Amniotic stem cell (primary cell): ENCODE data around the gene POLR3H.
A peak's percentile ranks its signal among the peaks of the same experiment; 100 is the strongest.

ENCODE experiments used
- DNase-seq: peaks from one replicate; lab custom pipeline; 2025; lab: John Stamatoyannopoulos, UW

Gene POLR3H

DNA sequence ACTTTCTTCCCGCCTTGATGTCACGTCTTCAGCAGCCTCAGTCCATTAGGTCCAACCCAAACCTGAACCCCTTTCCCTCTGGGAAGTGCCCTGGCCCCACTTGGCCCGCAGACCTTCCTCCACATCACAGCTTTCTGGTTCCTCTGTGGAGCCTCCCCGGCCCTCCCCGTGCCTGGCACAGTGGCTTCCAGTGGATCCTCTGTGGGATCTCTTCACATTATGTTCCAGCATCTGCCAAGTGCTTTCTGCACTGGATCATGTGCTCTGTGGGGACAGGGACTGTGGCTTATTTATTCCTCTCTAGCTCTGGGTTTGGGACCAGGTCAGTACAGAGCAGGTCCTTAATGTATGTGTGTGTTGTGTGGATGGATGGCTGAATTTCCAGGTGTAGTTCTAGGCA lies 30.9 kb downstream of the POLR3H start:
- no peak for DNase-seq

DNA sequence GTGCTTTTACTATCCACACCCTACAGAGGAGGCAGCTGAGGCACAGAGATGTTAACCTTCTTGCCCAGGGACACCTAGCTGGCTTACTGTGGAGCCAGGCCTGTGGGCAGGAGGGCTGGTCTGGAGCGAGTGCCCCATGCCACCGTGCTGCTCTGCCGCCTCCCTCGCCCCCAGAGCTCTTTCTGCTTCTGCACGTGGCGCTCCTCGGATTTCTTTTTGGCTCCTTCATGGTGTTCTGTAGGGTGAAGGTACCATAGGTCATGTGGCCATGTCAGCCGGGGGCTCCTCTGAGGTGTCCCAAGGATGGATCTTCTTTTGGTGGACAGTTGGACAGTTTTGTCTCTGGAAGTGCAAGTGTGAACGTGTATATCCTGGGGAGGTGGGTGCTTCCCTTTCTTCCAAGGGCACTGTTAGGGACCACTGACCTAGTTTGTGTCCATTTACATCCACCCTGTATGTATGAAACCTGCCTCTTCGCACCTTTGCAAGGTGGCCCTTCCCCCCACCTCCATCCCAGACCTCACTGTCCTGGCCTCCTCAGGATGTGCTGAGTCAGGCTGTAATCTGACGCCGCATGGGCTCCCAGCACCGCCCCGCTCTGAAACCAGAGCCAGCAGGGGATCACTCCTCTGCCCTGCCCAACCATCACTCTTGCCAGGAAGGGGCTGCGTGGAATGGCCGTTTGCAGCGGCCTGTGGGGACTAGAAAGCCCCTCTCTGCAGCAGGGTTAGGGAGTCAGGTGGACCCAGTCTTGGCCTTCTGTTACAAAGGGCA lies 31.7 kb downstream of the POLR3H start:
- DNase-seq = peak; percentile 66

DNA sequence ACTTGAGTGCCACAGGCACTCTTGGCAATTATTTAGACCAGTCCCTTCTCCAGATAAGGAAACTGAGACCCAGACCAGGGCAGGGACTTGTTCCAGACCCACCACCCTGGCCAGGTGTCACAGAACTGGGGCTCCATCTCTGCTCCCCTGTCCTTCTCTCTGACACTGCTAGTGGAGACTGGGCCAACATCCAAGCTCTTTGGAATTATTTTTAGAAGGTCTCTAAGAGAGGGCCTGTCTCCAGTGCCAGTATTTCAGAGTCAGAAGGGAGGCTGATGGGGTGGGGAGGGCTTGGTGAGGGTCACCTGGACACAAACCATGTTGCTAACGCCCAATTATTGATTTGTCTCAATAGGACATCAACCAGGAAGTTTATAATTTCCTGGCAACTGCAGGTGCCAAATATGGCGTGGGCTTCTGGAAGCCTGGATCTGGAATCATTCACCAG lies 32.7 kb downstream of the POLR3H start:
- no peak for DNase-seq

DNA sequence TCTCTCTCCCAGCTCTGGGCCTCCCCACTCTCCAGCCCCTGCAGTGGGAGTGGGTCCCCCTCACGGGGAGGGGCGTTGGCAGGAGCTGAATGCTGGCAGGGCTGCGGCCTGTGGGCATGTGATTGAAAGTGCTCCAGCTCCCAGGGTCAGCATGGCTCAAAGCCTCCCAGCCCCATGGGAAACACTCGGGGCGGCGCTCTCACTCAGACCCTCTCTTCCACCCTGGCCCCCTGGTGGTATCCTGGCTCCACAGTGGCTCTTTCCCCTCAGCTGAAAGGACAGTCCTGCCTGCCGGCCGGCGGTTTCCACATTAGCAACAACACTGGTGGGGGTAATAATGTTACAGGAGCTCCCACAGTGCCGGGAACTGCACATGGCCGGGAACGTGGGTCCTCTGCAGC lies 35.5 kb downstream of the POLR3H start:
- DNase-seq = no peak

DNA sequence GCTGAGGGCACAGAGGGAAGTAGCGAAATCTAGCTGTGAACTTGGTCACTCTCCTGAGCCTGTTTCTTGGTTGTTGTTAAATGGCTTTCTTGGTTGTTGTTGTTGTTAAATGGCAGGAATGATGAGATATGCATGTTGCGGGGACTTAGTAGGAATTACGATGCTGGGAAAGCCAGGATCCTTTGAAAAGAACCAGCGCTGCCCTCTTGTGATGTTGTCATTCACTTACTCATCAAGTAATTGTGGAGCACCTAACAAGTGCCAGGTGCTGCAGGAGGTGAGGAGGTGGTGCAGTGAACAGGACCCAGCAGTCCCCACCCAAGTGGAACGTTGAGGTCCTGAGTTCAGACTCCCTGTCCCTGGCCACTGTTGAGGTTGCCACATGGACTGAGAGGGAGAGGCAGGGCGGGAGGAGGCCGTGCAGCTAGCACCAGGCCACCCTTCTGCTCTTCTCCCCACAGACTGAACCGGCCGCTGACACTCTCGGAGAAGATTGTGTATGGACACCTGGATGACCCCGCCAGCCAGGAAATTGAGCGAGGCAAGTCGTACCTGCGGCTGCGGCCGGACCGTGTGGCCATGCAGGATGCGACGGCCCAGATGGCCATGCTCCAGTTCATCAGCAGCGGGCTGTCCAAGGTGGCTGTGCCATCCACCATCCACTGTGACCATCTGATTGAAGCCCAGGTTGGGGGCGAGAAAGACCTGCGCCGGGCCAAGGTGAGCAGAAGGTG lies 36.8 kb downstream of the POLR3H start:
- DNase-seq = no peak

DNA sequence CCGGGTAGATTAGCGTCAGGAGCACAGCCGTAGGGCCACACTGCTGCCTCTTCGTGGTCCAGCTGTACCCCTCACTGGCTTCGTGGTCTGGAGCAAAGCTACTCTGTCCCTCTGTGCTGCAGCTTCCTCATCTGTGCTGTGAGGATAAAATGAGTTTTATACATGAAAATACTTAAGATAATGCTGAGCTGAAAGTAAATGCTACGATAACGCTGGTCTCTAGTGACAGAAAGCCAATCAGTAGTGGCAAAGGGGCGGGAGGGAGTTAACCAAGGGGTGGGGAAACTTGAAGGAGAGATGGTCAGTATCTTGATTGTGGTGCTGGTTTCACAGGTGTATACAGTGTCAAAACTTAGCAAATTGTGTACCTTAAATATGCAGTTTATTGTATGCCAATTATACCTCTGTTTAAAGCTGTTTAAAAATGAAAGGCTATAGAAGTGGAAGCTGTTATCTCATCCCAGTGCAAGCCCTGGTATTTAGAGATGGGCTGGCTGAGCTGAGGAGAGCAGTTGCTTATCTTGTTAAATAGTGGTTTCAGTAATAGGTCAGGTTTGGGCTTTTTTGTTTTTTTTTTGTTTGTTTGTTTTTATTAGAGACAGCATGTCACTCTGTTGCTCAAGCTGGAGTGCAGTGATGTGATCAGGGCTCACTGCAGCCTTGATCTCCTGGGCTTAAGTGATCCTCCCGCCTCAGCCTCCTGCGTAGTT lies 38.6 kb downstream of the POLR3H start:
- no peak for DNase-seq

DNA sequence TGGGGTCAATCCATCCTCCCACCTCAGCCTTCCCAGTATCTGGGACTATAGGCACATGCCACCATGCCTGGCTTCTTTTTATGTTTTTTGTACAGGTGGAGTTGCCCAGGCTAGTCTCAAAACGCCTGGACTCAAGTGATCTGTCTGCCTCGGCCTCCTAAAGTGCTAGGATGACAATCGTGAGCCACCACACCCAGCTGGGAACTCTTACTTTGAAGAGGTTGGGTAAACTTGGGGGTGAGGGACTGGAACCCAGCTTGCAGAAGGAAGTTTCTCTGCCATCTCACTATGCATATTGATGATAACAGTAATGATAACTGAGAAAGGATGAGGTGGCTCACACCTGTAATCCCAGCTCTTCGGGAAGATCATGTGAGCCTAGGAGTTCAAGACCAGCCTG lies 39.5 kb downstream of the POLR3H start:
- DNase-seq = no peak

DNA sequence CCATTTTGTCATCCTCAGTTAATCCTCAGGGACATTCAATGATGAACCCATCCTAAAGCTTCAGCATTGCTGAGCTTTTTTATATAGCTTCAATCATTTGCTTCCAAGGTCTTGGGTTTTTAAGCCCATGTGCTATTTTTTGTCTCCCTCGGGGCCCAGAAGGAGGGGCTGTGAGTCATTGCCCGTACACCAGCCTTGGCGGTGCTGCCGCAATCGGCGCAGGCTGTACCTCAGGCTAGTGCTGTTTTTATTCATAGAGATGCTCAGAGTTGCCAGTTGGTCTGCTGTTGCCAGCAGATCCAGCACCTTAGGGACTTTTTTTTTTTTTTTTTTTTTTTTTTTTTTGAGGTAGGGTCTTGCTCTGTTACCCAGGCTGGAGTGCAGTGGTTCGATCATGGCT lies 39.9 kb downstream of the POLR3H start:
- no peak for DNase-seq

DNA sequence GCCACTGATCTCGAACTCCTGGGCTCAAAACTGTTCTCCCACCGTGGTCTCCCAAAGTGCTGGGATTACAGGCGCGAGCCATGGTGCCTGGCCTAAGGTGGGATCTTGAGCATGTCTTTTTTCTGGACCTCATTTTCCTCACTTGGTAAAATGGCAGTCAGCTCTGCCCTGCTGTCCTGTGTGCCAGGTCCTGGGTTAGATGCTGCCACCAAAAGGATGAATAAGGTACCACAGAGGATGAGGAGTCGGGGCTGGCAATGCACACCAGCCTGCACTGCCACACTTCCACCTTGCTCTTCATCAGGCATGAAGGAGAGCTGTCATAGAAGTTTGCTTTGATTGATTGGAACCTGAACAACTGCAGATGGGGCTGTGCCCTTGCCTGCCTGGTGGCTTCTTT lies 43.1 kb downstream of the POLR3H start:
- DNase-seq = no peak

DNA sequence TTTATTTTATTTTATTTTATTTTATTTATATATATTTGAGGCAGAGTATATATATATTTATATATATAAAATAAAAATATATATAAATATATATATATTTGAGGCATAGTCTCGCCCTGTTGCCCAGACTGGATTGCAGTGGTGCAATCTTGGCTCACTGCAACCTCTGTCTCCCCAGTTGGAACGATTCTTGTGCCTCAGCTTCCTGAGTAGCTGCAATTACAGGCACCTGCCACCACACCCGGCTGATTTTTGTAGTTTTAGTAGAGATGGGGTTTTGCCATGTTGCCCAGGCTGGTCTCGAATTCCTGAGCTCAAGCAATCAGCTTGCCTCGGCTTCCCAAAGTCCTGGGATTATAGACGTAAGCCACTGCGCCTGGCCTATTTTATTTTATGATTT lies 44.0 kb downstream of the POLR3H start:
- DNase-seq = no peak

DNA sequence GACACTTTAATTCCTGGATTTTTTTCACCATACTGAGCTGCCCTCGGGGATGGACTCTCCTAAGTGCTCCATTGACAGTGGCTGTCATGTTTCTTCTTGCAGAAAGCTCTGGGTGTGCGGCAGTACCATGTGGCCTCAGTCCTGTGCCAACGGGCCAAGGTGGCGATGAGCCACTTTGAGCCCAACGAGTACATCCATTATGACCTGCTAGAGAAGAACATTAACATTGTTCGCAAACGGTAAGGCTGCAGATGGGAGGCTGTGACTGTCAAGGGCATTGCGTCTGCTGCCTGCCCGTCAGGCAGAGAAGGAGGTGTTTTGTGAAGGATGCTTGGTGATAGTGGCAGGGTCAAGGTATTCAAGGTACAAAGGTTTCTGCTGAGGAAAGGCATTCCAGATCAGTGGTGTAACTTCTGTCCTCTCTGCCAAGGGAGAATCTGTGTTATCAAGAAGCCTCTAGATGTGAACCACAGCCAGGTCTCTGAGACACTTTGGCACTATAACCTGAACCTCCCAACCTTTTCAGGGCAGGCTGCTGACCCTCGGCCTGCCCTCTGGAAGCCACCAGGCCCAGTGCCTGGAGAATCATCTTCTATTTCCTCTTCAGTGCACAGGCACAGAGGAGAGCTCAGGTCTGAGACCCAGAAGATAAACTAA lies 44.5 kb downstream of the POLR3H start:
- DNase-seq = no peak

DNA sequence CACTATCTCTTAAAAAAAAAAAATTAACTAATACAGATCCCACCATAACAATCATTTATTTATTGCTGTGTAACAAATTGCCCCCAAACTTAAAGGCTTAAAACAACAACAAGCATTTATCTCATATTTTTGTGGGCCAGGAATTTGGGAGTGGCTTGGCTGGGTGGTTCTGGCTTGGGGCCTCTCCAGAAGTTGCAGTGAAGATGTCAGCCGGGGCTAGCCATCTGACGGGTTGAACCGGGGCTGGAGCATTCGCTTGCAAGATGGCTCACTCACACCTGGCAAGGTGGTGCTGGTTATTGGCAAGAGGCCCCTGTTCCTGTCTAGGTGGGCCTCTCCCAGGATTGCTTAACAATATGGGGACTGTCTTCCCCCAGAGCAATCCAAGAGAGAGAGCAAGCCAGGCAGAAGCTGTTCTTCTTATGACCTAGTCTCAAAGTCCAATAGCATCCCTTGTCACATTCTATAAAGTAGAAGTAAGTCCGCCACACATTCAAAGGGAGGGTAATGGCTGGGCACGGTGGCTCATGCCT lies 45.9 kb downstream of the POLR3H start:
- no peak for DNase-seq

DNA sequence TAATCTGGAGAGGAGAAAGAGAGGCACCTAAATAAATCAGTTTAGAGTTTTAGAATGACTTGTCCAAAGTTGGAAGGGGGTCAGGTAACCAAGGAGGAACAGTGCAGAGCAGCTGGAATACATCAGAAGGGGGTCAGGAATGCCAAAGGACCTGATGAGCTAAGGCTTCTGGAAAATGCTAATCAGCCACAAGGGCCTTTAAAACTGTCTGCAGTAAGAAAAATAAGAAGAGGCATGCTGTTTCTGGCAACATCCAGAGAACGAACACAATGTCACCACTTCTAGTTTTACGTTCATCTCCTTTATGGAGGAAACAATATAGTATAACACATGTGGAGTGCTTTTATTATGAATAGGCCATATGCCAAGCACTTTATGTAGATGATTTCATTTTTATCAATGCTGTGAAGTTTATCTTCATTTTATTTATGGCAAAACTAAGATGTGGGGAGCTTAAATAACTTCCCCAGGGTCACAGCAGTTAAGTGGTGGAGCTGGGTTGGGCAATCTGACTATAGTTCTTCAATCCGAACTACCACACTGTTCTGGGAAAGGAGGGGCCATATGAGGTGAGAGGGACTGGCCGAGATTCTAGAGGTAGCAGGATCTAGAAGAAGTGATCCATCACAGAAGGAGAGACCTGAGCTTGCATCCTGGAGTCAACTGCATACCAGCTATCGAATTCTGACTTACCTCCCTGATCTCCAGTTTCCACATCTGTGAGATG lies 52.7 kb downstream of the POLR3H start:
- DNase-seq = no peak

DNA sequence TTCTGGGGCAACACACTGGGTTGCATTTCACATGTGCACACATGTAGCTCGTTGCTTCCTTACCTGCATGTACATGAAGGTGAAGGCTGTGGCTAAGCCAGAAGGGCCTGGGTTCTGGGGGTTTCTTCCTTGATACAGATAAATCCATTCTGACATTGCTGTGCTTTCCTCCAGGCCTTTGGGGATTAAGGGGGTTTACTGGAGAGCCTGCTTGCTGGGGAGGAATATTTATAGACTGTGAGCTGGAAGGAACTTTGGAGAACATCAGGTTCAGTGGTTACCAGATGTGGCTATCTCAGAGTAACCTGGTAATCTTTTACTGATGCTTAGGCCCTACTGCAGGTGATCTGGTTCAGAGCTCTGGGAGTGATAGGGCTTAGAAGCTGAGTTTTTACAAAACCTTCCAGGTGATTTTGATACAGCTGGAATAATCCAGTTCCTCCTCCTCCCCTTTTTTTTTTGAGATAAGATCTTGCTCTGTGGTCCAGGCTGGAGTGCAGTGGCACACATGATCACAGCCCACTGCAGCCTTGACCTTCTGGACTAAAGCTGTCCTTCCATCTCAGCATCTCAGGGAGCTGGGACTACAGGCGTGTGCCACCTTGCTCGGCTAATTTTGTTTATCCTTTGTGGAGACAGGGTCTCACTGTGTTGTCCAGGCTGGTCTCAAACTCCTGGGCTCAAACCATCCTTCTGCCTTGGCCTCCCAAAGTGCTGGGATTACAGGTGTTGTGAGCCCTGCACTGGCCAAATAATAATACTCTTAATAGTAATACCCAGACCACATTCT lies 55.5 kb downstream of the POLR3H start:
- DNase-seq = no peak

DNA sequence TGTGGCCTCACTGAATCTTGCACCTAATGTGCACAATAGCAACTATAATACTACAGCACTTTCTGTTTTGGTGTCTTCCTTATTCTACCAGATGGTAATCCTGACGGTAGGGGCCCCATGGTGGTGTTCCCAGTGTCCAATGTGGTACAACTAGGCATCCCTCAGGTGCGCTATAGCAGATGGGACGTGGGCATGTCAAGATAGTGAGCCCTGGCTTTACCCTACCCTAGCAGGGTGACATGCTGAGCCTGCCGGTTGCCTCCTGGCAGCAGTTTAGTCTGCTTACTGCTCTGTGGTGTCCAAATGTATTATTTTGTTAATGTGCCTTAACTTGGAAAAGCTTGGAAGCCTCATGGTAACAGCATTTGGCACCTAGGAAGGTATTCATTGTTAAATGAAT lies 56.2 kb downstream of the POLR3H start:
- no peak for DNase-seq

DNA sequence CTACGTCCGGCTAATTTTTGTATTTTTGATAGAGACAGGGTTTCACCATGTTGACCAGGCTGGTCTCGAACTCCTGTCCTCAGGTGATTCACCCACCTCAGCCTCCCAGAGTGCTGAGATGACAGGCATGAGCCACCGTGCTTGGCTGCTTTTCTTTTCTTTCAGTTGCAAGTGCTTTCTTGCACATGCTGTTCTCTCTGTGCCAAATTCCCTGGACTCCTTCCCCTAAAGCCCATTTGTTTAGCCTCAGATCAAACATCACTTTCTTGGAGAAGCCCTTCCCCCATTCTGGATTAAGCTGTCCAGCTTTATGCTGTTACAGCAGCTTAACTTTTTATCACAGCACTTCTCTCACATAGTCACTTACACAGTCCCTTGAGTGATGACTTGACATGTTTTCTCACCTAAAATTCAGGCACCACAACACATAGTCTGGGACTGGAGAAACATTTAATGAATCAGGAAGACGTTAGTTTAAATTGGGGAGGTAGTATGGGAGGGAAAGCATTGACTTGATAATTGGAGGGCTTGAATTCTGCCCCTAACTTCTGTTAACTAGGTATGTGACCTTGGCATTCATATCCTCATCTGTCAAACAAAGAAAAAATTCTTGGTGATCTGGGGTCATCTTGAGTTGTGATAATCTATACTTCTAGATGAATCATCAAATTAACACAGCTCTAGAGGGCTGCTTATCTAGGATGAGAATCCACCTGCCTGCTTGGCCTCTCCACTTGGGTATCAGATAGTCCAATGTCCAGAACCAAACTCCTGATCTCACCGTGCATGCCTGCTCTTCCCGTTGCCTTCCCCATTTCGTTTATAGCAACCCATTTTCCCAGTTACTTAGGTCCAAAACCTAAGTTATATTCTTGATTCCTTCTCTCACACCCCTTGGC lies 57.0 kb downstream of the POLR3H start:
- DNase-seq = no peak

DNA sequence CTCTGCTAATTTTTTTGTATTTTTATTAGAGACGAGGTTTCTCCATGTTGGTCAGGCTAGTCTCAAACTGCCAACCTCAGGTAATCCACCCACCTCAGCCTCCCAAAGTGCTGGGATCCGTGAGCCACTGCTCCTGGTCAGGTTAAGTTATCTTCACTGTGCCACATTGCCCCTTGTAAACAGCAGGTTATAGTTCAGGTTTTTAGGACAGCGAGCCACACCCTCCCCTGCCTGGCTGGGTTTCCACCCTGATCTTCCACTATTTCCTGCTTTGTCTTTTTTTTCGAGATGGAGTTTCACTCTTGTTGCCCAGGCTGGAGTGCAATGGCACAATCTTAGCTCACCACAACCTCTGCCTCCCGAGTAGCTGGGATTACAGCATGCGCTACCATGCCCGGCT lies 59.2 kb downstream of the POLR3H start:
- DNase-seq = no peak

DNA sequence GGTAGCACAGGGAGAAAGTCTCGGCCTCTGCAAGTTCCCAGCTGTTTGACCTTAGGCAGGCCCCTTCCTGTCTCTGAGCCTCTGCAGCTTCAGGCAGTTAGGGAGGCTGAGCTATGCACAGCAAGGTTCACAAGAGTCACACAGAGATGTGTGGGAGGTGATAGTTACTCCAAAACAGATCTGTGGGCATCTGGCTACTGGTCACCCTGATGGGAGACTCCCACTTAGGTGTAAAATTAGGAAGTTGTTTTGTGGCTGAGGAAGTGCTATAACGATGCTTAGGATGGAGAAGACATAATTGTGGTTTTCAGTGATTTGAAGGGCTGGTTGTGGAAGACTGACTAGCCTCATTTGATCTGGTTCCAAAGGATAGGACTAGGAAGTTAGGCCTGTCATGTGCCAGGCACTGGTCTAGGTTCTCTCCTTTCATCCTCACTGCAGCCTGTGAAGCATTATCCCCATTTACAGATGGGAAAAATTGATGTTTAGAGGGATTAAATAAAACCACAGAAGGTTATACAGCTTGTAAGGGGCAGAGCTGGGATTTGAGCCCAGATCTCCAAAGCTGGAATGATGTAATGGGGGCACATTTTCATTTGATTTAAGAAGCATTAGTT lies 61.8 kb downstream of the POLR3H start:
- no peak for DNase-seq

DNA sequence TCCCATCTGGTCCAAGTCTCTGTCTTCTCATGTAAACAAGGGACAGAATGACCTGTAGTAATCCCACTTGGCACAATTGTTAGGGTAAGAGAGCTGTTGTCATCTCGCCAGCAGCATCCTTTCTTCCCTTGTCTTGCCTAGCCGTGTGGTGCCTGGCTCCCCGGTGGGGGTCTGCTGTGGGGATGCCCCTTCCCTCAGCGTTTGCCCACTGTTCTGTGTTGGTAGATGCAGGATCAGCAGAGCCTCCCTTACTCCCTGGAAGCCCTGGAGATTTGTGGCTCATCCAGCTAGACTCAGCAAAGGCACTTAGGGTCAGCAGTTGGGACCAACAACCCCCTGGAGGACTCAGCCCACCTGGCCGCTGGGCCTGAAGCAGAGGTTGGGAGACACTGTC lies 62.3 kb downstream of the POLR3H start:
- no peak for DNase-seq
